ENCODE data around the gene SMG5.

Gene SMG5

DNA sequence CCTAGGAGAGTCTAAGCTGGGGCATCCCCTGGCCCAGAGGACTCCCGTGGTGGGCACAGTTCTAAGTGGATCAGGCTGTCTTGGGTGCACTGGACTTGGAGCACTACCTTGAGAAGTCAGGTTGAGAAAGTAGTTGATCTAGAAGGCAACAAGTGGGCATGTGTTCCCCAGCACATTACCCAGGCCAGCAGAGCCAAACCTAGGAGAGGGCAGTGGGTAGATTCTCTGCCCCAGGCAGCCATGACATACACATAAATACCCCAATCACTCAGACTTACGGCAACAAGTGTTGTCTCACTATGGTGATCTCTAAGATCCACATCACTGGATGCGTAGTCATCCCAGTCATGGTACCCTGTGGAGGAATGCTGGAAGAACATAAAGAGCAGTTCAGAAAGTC lies 71.4 kb downstream of the SMG5 start:
- DNase-seq: no peak

DNA sequence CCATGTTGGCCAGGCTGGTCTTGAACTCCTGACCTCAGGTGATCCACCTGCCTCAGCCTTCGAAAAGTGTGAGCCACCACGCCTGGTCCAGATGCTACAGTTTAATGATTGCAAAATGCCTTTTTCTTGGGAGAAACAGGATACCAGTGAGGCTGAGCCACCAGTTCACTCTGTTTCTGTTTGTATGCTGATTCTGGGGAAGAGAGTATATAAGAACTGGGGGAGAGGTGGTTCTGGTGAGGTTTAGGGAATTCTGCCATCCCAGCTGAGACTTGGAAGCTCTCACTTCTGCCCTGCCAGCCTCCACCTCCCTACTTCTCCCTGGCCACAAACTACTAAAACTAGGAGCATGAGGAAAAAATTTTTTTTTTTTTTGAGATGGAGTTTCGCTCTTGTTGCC lies 77.9 kb downstream of the SMG5 start:
- no peak for DNase-seq

DNA sequence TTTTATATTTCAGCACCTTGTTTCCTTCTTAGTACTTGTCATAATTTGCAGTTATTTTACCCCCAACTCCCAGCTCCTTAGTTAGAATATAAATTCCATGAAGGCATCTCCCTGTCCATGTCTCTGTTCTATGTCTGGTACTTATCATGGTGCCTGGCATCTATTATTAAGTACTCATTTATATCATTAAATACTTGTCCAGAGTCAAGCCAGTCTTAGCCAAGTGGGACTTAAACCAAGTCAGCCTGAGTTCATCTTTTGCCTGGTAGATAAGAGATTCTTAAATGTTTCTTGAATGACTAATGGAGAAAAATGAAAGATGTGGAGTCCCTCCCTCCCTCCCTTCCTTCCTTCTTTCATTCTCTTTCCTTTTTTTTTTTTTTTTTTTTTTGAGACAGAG lies 79.3 kb downstream of the SMG5 start:
- DNase-seq: no peak

DNA sequence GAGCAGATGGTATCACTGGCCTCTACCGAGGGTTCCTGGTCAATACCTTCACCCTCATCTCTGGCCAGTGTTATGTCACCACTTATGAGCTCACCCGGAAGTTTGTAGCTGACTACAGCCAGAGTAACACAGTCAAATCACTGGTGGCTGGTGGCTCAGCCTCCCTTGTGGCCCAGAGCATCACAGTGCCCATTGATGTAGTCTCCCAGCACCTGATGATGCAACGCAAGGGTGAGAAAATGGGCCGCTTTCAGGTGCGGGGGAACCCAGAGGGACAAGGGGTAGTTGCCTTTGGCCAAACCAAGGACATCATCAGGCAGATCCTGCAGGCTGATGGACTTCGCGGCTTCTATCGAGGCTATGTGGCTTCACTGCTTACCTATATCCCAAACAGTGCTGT lies 82.6 kb downstream of the SMG5 start:
- no peak for DNase-seq
